CD14-positive monocyte (primary cell): ENCODE data around the gene LIMK1. TPM values are rescaled to one million over a fixed set of nuclear protein-coding genes. Genes with fewer than 3 reads are reported as not detected.

Source experiments
- DNase-seq, 3 donors: peaks; one replicate each; pipeline ENCODE4 v3.0.0-alpha.2; 2011 to 2022
- H2AFZ ChIP-seq: 2 replicates; pipeline ENCODE4 v1.6.0; 2012; ENCODE audit warnings: mild to moderate bottlenecking, low read depth, low read length, inconsistent platforms; ENCODE audit not compliant: insufficient read depth, poor library complexity, severe bottlenecking
- H3K27ac ChIP-seq, 2 donors: 1 replicate in 1 of 2; 2 replicates in 1 of 2; pipeline ENCODE4 v1.5.1; 2012 to 2013; ENCODE audit warnings: low read length in 2 of 2, control low read depth in 1 of 2, inconsistent platforms in 1 of 2, low read depth in 1 of 2, mild to moderate bottlenecking in 1 of 2
- H3K27me3 ChIP-seq, 2 donors: one replicate each; pipeline versions ENCODE4 v1.6.0 to v1.6.1; 2011 to 2013; ENCODE audit warnings: low read length in 2 of 2; ENCODE audit not compliant: control insufficient read depth in 2 of 2, insufficient read depth in 2 of 2
- H3K36me3 ChIP-seq, 2 donors: replicated peaks in 1 of 2; 1 replicate in 1 of 2; 2 replicates in 1 of 2; pipeline versions ENCODE4 v1.5.1 to v1.6.1; 2012 to 2013; ENCODE audit warnings: low read length in 2 of 2, control low read depth in 1 of 2, inconsistent platforms in 1 of 2, mild to moderate bottlenecking in 1 of 2; ENCODE audit not compliant: insufficient read depth in 2 of 2, control insufficient read depth in 1 of 2
- H3K4me1 ChIP-seq, 2 donors: 1 replicate in 1 of 2; 2 replicates in 1 of 2; pipeline versions ENCODE4 v1.5.1 to v1.6.1; 2012 to 2013; ENCODE audit warnings: low read length in 2 of 2, control low read depth in 1 of 2, inconsistent platforms in 1 of 2, mild to moderate bottlenecking in 1 of 2, moderate library complexity in 1 of 2; ENCODE audit not compliant: insufficient read depth in 2 of 2, control insufficient read depth in 1 of 2
- H3K4me2 ChIP-seq: replicated peaks from 2 replicates; pipeline ENCODE3; 2012; ENCODE audit warnings: low read length, moderate library complexity, mild to moderate bottlenecking; ENCODE audit not compliant: poor library complexity, severe bottlenecking; ENCODE audit errors: extremely low read depth
- H3K4me3 ChIP-seq, 3 experiments: fragments of 200-600 bp in 1 of 3; sonication (generic) in 1 of 3; replicated peaks in 1 of 3; 1 replicate in 2 of 3; 2 replicates in 1 of 3; pipeline ENCODE4 v1.5.1; 2011 to 2013; ENCODE audit warnings: low read length in 3 of 3, mild to moderate bottlenecking in 3 of 3, control low read depth in 2 of 3, low read depth in 2 of 3, inconsistent platforms in 1 of 3, moderate library complexity in 1 of 3
- H3K79me2 ChIP-seq: 2 replicates; pipeline ENCODE4 v1.6.0; 2012; ENCODE audit warnings: mild to moderate bottlenecking, control low read depth, inconsistent platforms, low read length, moderate library complexity; ENCODE audit not compliant: insufficient read depth
- H3K9ac ChIP-seq: 2 replicates; pipeline ENCODE4 v1.6.0; 2017; ENCODE audit warnings: low read length, mild to moderate bottlenecking; ENCODE audit not compliant: insufficient read depth, poor library complexity, severe bottlenecking
- H3K9me3 ChIP-seq, 2 donors: replicated peaks in 1 of 2; 1 replicate in 1 of 2; 2 replicates in 1 of 2; pipeline versions ENCODE4 v1.5.1 to v1.6.1; 2012 to 2013; ENCODE audit warnings: low read length in 2 of 2, control low read depth in 1 of 2; ENCODE audit not compliant: control insufficient read depth in 1 of 2, insufficient read depth in 1 of 2
- H4K20me1 ChIP-seq: 2 replicates; pipeline ENCODE4 v1.6.0; 2012; ENCODE audit warnings: mild to moderate bottlenecking, low read length, control low read depth, moderate library complexity; ENCODE audit not compliant: insufficient read depth
- H3K27ac Mint-ChIP-seq, 7 donors: one replicate each; pipeline ENCODE4 v1.8.0; 2020; ENCODE audit warnings: mild to moderate bottlenecking in 7 of 7, mixed read lengths in 7 of 7, moderate library complexity in 6 of 7, inconsistent platforms in 2 of 7
- H3K27me3 Mint-ChIP-seq, 3 donors: one replicate each; pipeline ENCODE4 v1.8.0; 2021 to 2022; ENCODE audit warnings: low read depth in 3 of 3, mild to moderate bottlenecking in 3 of 3, mixed read lengths in 3 of 3, moderate library complexity in 3 of 3, inconsistent platforms in 1 of 3
- H3K36me3 Mint-ChIP-seq, 2 donors: one replicate each; pipeline ENCODE4 v1.8.0; 2020; ENCODE audit warnings: mixed read lengths in 2 of 2, inconsistent platforms in 1 of 2, mild to moderate bottlenecking in 1 of 2
- H3K4me1 Mint-ChIP-seq: one replicate; pipeline ENCODE4 v1.8.0; 2020; ENCODE audit warnings: mild to moderate bottlenecking, mixed read lengths
- H3K4me3 Mint-ChIP-seq, 2 donors: one replicate each; pipeline ENCODE4 v1.8.0; 2020; ENCODE audit warnings: mild to moderate bottlenecking in 2 of 2, mixed read lengths in 2 of 2, moderate library complexity in 1 of 2
- H3K9me3 Mint-ChIP-seq, 7 donors: one replicate each; pipeline ENCODE4 v1.8.0; 2020 to 2022; ENCODE audit warnings: mixed read lengths in 7 of 7, mild to moderate bottlenecking in 6 of 7, moderate library complexity in 6 of 7, inconsistent platforms in 2 of 7
- CTCF ChIP-seq: fragments of 200-600 bp; IDR thresholded peaks from one replicate; pipeline ENCODE4 v1.8.0; 2022; ENCODE audit warnings: antibody characterized with exemption, mild to moderate bottlenecking
- WGBS: methylation state at CpG from one replicate; pipeline ENCODE4 v1.1.5; 2013; ENCODE audit warnings: missing lambda C conversion rate; ENCODE audit not compliant: insufficient coverage; 5-methylcytosine and 5-hydroxymethylcytosine counted together
- intact Hi-C, 2 donors: fragments of 100-400 bp; cut with micrococcal nuclease; formaldehyde crosslinking; loops; one replicate each; pipeline versions ENCODE4 v1.15.0 to v1.15.1; 2023
- polyA plus RNA-seq, 3 donors: library from polyadenylated mRNA; depleted of rRNA in 1 of 3; unstranded in 2 of 3; stranded (reverse) in 1 of 3; fragments of 300-500 nt in 2 of 3; fragments of >200 nt in 1 of 3; fragmentation: Illumina TruSeq in 2 of 3; gene quantifications; 1 replicate in 2 of 3; 2 replicates in 1 of 3; pipeline ENCODE4 v1.2.3, GENCODE V29; 2012 to 2021

The LIMK1 gene
- polyA plus RNA-seq, 3 donors: 12.6 to 30.2 (median 13.9) TPM

GRCh38 chr7:74141705-74142104, 58.1 kb downstream of the LIMK1 start:
- H3K27me3 Mint-ChIP-seq: peaks cover 3 to 7% (median 4%) of the 10 kb centered on the region in 3 donors

GRCh38 chr7:74143383-74143782, 59.8 kb downstream of the LIMK1 start:
- H3K4me3 Mint-ChIP-seq: no peak overlapping the region
- Histone ChIP-seq H3K36me3 (no peaks in the 10 kb centered on the region), H3K4me1 (no peaks in the 10 kb centered on the region), H3K9me3 (peaks cover 0 to 10% of the 10 kb centered on the region in 2 donors), H4K20me1 (no peaks in the 10 kb centered on the region), H3K4me3 (no peak overlapping the region), H3K27ac (no peak overlapping the region), H3K9ac (no peak overlapping the region), H2AFZ (no peak overlapping the region), H3K27me3 (no peaks in the 10 kb centered on the region), H3K4me2 (no peak overlapping the region), H3K79me2 (no peaks in the 10 kb centered on the region)
- no peaks in the 10 kb centered on the region for H3K4me1 Mint-ChIP-seq
- DNase-seq: no peak
- intact Hi-C loops: no loop called here
- TF ChIP-seq CTCF: no peak
- H3K27me3 Mint-ChIP-seq: peaks cover 3 to 9% (median 4%) of the 10 kb centered on the region in 3 donors
- WGBS: 53% methylated on average over 2 of the region's 6 CpGs
- H3K36me3 Mint-ChIP-seq: no peaks in the 10 kb centered on the region
- peaks cover 5 to 18% (median 11%) of the 10 kb centered on the region in 7 donors for H3K9me3 Mint-ChIP-seq
- H3K27ac Mint-ChIP-seq: no peak overlapping the region

More at GRCh38 chr7:74141705-74142104, 58.1 kb downstream of the LIMK1 start:
- 0% methylated on average over 1 of the region's 1 CpG for WGBS
- Mint-ChIP-seq H3K4me3 (no peak overlapping the region), H3K36me3 (no peaks in the 10 kb centered on the region), H3K4me1 (no peaks in the 10 kb centered on the region), H3K27ac (no peak overlapping the region), H3K9me3 (peaks cover 5 to 18% (median 10%) of the 10 kb centered on the region in 7 donors)
- Histone ChIP-seq H3K9ac (no peak overlapping the region), H3K4me1 (no peaks in the 10 kb centered on the region), H3K27ac (no peak overlapping the region), H3K79me2 (no peaks in the 10 kb centered on the region), H3K36me3 (no peaks in the 10 kb centered on the region), H2AFZ (no peak overlapping the region), H3K4me2 (no peak overlapping the region), H4K20me1 (no peaks in the 10 kb centered on the region), H3K9me3 (peaks cover 0 to 10% of the 10 kb centered on the region in 2 donors), H3K27me3 (no peaks in the 10 kb centered on the region), H3K4me3 (no peak overlapping the region)
- no peak for DNase-seq
- intact Hi-C loops: no loop called here
- no peak for TF ChIP-seq CTCF
